Tibial nerve (tissue), 4 donors: ENCODE measurements around the gene ANGPTL8. TPM values are rescaled to one million over a fixed set of nuclear protein-coding genes. Genes with fewer than 3 reads are reported as not detected.

ENCODE experiments used
- DNase-seq, 2 donors: peaks; one replicate each; pipeline ENCODE4 v3.0.0-alpha.2; 2019; ENCODE audit warnings: low spot score in 2 of 2
- H3K27ac ChIP-seq, 4 donors: fragments of 200-600 bp; sonication (generic) in 3 of 4; one replicate each; pipeline ENCODE4 v1.5.1; 2017 to 2019; ENCODE audit warnings: mild to moderate bottlenecking in 1 of 4
- H3K27me3 ChIP-seq, 2 donors: fragments of 200-600 bp; sonication (generic) in 1 of 2; one replicate each; pipeline versions ENCODE4 v1.5.1 to v1.6.0; 2017 to 2019
- H3K36me3 ChIP-seq, 3 donors: fragments of 200-600 bp; sonication (generic); one replicate each; pipeline ENCODE4 v1.5.1; 2018 to 2019
- H3K4me1 ChIP-seq, 4 donors: fragments of 200-600 bp; sonication (generic) in 3 of 4; one replicate each; pipeline ENCODE4 v1.5.1; 2017 to 2019
- H3K4me3 ChIP-seq, 4 donors: fragments of 200-600 bp; sonication (generic) in 3 of 4; one replicate each; pipeline ENCODE4 v1.5.1; 2017 to 2019; ENCODE audit warnings: mild to moderate bottlenecking in 1 of 4, moderate library complexity in 1 of 4
- H3K9me3 ChIP-seq, 4 donors: fragments of 200-600 bp; sonication (generic) in 3 of 4; one replicate each; pipeline ENCODE4 v1.5.1; 2017 to 2019
- EP300 ChIP-seq, 2 donors: sonication (generic); formaldehyde crosslinking; IDR thresholded peaks; one replicate each; pipeline ENCODE4 v1.6.1; 2017; ENCODE audit warnings: antibody characterized with exemption in 2 of 2, mild to moderate bottlenecking in 1 of 2
- POLR2A ChIP-seq, 2 donors: fragments of 450-650 bp; IDR thresholded peaks; one replicate each; pipeline ENCODE4 v1.6.1; 2017; ENCODE audit warnings: antibody characterized with exemption in 2 of 2, mild to moderate bottlenecking in 2 of 2, moderate library complexity in 2 of 2
- WGBS, 2 donors: methylation state at CpG; one replicate each; pipeline ENCODE4 v1.1.5; 2018; 5-methylcytosine and 5-hydroxymethylcytosine counted together
- total RNA-seq, 4 donors: library from RNA; depleted of rRNA; stranded (reverse); fragments of >200 nt; gene quantifications; one replicate each; pipeline ENCODE4 v1.1.0, GENCODE V29; 2016
- TF ChIP-seq, protein P1 (sequence below), 5 experiments: fragments of 200-600 bp in 3 of 5; fragments of 450-650 bp in 2 of 5; sonication (generic) in 3 of 5; IDR thresholded peaks; one replicate each; pipeline ENCODE4 v1.5.1; 2016 to 2019; ENCODE audit warnings: antibody characterized with exemption in 5 of 5, mild to moderate bottlenecking in 3 of 5, moderate library complexity in 2 of 5

The ANGPTL8 gene
- total RNA-seq, 4 donors from 2014 or later = 2.0 to 13.2 (median 10.8) TPM; not detected in 1

DNA sequence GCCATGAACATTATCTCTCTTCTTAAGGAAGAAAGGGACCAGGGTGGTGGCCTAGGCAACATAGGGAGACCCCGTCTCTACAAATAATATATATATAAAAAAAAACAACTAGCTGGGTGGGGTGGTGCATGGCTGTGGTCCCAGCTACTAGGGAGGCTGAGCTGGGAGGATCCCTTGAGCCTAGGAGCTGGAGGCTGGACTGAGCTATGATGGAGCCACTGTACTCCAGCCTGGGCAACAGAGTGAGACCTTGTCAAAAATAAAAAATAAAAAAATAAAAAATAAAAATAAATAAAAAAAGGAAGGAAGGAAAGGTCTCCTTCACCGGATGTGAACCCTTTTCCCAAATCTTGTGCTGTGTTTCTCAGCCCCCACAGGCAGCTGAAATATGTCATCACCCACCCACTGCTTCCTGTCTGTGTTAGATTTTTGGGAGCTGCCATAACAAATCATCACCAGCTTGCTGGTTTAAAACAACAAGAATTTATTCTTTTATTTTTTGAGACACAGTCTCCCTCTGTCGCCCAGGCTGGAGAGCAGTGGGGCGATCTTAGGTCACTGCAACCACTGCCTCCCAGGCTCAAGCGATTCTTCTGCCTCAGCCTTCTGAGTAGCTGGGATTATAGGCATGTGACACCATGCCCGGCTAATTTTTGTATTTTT is 47.0 kb downstream of the ANGPTL8 start:
- TF ChIP-seq, protein P1, sequence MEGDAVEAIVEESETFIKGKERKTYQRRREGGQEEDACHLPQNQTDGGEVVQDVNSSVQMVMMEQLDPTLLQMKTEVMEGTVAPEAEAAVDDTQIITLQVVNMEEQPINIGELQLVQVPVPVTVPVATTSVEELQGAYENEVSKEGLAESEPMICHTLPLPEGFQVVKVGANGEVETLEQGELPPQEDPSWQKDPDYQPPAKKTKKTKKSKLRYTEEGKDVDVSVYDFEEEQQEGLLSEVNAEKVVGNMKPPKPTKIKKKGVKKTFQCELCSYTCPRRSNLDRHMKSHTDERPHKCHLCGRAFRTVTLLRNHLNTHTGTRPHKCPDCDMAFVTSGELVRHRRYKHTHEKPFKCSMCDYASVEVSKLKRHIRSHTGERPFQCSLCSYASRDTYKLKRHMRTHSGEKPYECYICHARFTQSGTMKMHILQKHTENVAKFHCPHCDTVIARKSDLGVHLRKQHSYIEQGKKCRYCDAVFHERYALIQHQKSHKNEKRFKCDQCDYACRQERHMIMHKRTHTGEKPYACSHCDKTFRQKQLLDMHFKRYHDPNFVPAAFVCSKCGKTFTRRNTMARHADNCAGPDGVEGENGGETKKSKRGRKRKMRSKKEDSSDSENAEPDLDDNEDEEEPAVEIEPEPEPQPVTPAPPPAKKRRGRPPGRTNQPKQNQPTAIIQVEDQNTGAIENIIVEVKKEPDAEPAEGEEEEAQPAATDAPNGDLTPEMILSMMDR (IDR thresholded peaks at IDR 0.05) = peak in 4 of 5 experiments; percentile 8 to 27 (median 20)
- TF ChIP-seq POLR2A (IDR thresholded peaks at IDR 0.05) = no peak
- Histone ChIP-seq H3K4me3 (no peak overlapping the region), H3K36me3 (no peaks in the 10 kb centered on the region), H3K27ac (peak overlapping the region in 1 of 4 donors; percentile 32), H3K9me3 (no peaks in the 10 kb centered on the region), H3K4me1 (peaks cover 0 to 22% (median 2%) of the 10 kb centered on the region in 4 donors), H3K27me3 (no peaks in the 10 kb centered on the region)
- no peak for DNase-seq
- 26 to 28% methylated on average over 6 of the region's 6 CpGs for WGBS, 2 donors

DNA sequence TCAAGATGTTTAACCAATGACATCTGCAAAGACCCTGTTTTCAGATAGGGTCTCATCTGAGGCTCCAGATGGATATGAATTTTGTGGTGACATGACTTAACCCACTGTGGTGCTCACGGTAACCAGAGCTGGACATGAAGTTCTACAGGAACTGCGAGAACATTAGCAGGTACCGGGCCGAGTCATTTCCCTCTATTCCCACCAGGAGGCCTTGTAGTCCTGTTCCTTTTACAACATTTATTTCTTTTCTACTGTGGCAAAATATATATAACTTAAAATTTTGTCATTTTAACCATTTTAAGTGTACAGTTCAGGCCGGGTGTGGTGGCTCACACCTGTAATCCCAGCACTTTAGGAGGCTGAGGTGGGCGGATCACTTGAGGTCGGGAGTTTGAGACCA is 48.9 kb downstream of the ANGPTL8 start:
- Histone ChIP-seq H3K9me3 (no peaks in the 10 kb centered on the region), H3K4me3 (no peak overlapping the region), H3K36me3 (no peaks in the 10 kb centered on the region), H3K4me1 (peaks cover 0 to 24% (median 2%) of the 10 kb centered on the region in 4 donors), H3K27ac (no peak overlapping the region), H3K27me3 (no peaks in the 10 kb centered on the region)
- WGBS, 2 donors = 78 to 85% methylated on average over 7 of the region's 7 CpGs
- DNase-seq = no peak
- TF ChIP-seq, protein P1 (IDR thresholded peaks at IDR 0.05) = peak in 3 of 5 experiments; percentile 15 to 45 (median 17)
- TF ChIP-seq POLR2A (IDR thresholded peaks at IDR 0.05) = no peak

DNA sequence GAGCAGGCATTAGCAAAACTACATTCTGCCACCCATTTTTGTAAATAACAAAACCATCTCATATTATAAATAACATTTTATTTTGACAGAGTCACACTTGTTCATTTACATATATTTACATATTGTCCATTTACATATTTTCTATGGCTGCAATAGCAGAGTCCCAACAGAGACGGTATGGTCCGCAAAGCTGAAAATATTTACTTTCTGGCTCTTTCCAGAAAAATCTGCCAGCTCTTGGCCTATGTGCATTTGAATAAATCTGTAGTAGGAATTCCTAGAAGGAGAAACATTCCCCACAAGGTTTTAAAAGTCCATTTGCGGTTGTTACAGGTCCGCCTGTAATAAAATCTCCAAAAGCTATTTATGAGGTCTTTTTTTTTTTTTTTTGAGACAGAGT is 50.8 kb downstream of the ANGPTL8 start:
- 49 to 64% methylated on average over 4 of the region's 4 CpGs for WGBS, 2 donors
- Histone ChIP-seq H3K27me3 (no peaks in the 10 kb centered on the region), H3K4me3 (no peak overlapping the region), H3K4me1 (peaks cover 0 to 25% (median 5%) of the 10 kb centered on the region in 4 donors), H3K27ac (no peak overlapping the region), H3K9me3 (no peaks in the 10 kb centered on the region), H3K36me3 (no peaks in the 10 kb centered on the region)
- no peak for TF ChIP-seq POLR2A (IDR thresholded peaks at IDR 0.05)
- no peak for TF ChIP-seq EP300 (IDR thresholded peaks at IDR 0.05)
- TF ChIP-seq, protein P1 (IDR thresholded peaks at IDR 0.05) = no peak
- no peak for DNase-seq

DNA sequence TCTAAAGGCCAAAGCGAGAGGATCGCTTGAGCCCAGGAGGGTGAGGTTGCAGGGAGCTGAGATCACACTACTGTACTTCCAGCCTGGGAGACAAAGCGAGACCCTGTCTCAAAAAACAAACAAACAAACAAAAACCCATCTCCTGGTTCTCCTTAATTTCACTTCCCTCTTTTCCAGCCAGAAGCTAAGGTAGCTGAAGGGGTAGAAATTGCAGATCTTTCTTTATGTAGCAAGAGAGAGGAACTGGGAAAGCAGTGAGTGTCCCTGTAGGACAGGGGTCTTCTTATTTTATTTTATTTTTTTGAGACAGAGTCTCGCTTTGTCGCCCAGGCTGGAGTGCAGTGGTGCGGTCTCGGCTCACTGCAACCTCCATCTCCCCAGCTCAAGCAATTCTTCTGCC is 52.0 kb downstream of the ANGPTL8 start:
- Histone ChIP-seq H3K4me1 (peaks cover 0 to 28% (median 3%) of the 10 kb centered on the region in 4 donors), H3K27me3 (no peaks in the 10 kb centered on the region), H3K27ac (no peak overlapping the region), H3K36me3 (no peaks in the 10 kb centered on the region), H3K9me3 (no peaks in the 10 kb centered on the region), H3K4me3 (no peak overlapping the region)
- no peak for TF ChIP-seq EP300 (IDR thresholded peaks at IDR 0.05)
- TF ChIP-seq, protein P1 (IDR thresholded peaks at IDR 0.05) = no peak
- no peak for TF ChIP-seq POLR2A (IDR thresholded peaks at IDR 0.05)
- 87 to 88% methylated on average over 7 of the region's 7 CpGs for WGBS, 2 donors
- no peak for DNase-seq

Other genes starting within 250 kb of the ANGPTL8 start
- gene LDLR, start 150.2 kb upstream of the ANGPTL8 start, total RNA-seq = 10 to 100 TPM; 22.6 to 45.6 (median 35.7) TPM
- 10 to 100 TPM in 1 of 4 donors, 1 to 10 TPM in 3; 2.6 to 20.4 (median 4.4) TPM for gene SPC24, start 83.8 kb upstream of the ANGPTL8 start, total RNA-seq
- gene KANK2, start 42.1 kb upstream of the ANGPTL8 start, total RNA-seq = 100 to 1,000 TPM; 355 to 752 (median 582) TPM
- 10 to 100 TPM; 37.5 to 92.7 (median 49.2) TPM for gene DOCK6, start 22.9 kb downstream of the ANGPTL8 start, total RNA-seq
- gene TSPAN16, start 56.5 kb downstream of the ANGPTL8 start, total RNA-seq = not detected
- gene RAB3D, start 100.0 kb downstream of the ANGPTL8 start, total RNA-seq = 10 to 100 TPM; 12.9 to 20.8 (median 17.9) TPM
- 100 to 1,000 TPM; 145 to 238 (median 189) TPM for gene TMEM205, start 106.6 kb downstream of the ANGPTL8 start, total RNA-seq
- gene CCDC159, start 106.9 kb downstream of the ANGPTL8 start, total RNA-seq = 10 to 100 TPM; 23.2 to 33.7 (median 30.8) TPM
- 10 to 100 TPM; 20.1 to 82.2 (median 33.8) TPM for gene PLPPR2, start 115.8 kb downstream of the ANGPTL8 start, total RNA-seq
- 1 to 10 TPM; 2.3 to 5.7 (median 2.8) TPM for gene SWSAP1, start 135.0 kb downstream of the ANGPTL8 start, total RNA-seq
- gene EPOR, start 144.7 kb downstream of the ANGPTL8 start, total RNA-seq = 10 to 100 TPM in 1 of 4 donors, 1 to 10 TPM in 3; 3.5 to 10.0 (median 7.5) TPM
- 10 to 100 TPM in 2 of 4 donors, 1 to 10 TPM in 2; 5.7 to 17.9 (median 11.0) TPM for gene RGL3, start 179.7 kb downstream of the ANGPTL8 start, total RNA-seq
- gene ODAD3, start 195.5 kb downstream of the ANGPTL8 start, total RNA-seq = 1 to 10 TPM in 1 of 4 donors, under 1 TPM in 1, not detected in 2; 0.42 to 1.3 TPM
- gene PRKCSH, start 196.0 kb downstream of the ANGPTL8 start, total RNA-seq = 100 to 1,000 TPM in 1 of 4 donors, 10 to 100 TPM in 3; 94.0 to 101 (median 97.4) TPM
- not detected for gene ELAVL3, start 241.4 kb downstream of the ANGPTL8 start, total RNA-seq